GDM1 (cell line): ENCODE results near the gene CBFA2T3.
A peak's percentile ranks its signal among the peaks of the same experiment; 100 is the strongest.

Source experiments
- DNase-seq: peaks from one replicate; lab custom pipeline; 2025; lab: John Stamatoyannopoulos, UW

Gene CBFA2T3

GRCh38 chr16:88875703-88876234 lies 101.2 kb downstream of the CBFA2T3 start:
- DNase-seq = no peak

DNA sequence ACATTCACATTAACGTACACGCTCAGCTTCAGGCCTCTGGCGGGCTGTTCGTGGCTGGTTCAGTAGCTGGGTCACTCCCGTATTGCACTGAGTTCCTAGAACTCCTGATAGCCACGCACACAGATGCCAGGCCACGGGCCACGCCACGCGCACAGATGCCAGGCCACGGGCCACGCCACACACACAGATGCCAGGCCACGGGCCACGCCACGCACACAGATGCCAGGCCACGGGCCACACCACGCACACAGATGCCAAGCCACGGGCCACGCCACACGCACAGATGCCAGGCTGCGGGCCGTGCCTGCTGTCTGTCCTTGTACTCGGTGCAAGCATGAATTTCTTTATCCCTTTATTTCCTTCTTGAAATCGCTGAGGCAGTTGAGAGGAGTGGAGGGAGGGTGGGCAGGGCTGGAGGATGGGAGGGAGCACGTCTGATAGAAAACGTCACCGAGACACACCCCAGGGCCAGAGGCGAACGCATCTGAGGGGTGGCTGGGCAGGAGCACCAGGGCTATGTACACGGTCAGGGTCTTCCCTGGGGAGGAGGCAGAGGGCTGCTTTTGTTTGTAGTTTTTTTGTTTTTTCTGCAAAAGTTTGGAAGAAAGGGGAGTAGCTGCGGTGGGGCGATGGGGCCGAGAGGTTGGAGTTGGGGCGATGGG lies 101.9 kb downstream of the CBFA2T3 start:
- DNase-seq = no peak

GRCh38 chr16:88872650-88873331 lies 104.2 kb downstream of the CBFA2T3 start:
- no peak for DNase-seq

- DNase-seq = no peak
Measured at GRCh38 chr16:88871730-88872416, 105.1 kb downstream of the CBFA2T3 start.

DNA sequence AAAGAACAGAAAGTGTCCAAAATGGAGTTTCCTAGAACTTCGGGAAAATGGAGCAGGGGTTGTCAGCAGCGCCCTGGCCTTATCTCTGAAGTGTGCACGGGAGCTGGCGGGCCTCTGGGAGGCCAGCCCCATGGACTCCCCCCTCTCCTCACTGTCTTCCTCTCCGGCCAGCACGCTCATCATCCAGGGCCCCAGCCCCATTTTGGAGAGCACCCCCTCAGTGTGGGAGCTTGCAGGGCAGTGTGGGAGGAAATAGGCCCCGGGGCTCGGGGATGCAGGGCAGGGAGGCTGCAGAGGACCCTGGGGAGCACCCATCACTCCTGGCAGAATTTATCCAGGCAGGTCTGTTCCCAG lies 105.7 kb downstream of the CBFA2T3 start:
- DNase-seq = no peak

DNA sequence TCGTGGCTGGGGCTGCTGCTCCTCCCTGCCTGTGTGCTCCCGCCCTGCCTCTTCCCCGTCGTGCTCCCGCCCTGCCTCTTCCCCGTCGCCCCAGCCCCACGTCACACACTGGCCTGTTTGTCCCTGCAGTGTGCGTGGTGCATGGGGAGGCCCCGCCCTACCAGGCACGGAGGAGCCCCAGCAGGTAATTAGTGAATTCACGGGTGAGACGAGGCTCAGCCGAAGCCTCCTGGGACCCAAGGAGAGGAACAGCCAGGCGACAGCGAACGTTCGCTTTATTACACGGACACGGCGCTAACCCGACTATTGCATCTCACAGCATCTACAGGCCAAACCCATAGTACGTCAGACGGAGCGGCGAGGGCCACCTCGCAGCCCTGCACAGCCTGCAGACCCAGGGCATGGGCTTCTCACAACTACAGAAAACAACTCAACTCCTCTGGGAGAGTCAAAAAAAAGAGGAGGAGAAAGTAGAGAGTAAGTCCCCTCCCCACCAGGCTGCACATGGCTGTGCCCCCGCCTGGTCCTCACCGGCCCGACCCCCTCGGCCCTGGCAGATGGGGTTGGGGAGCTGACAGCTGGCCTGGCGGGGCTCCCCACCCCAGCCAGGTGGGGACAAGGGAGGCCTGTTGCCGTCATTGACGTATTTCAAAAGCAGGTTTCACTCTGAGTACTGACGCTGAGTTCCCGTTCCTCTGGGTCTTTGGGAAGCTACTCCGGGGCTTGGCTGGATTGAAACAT lies 106.2 kb downstream of the CBFA2T3 start:
- no peak for DNase-seq

DNA sequence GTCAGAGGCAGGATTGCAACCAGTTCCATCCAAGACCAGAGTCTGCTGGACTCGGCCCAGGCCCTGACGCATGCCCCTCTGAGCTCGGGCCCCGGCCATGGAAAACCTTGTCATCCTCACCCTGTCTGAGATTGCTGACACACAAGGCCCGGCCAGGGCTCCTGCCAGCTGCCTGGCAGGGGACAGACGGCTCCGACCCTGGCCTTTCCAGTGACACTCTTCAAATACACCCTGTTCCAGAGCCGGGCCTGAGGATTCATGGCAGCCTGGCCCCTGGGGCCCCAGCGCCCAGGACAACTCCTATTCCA lies 107.4 kb downstream of the CBFA2T3 start:
- no peak for DNase-seq

GRCh38 chr16:88868974-88869672 lies 107.9 kb downstream of the CBFA2T3 start:
- no peak for DNase-seq

DNA sequence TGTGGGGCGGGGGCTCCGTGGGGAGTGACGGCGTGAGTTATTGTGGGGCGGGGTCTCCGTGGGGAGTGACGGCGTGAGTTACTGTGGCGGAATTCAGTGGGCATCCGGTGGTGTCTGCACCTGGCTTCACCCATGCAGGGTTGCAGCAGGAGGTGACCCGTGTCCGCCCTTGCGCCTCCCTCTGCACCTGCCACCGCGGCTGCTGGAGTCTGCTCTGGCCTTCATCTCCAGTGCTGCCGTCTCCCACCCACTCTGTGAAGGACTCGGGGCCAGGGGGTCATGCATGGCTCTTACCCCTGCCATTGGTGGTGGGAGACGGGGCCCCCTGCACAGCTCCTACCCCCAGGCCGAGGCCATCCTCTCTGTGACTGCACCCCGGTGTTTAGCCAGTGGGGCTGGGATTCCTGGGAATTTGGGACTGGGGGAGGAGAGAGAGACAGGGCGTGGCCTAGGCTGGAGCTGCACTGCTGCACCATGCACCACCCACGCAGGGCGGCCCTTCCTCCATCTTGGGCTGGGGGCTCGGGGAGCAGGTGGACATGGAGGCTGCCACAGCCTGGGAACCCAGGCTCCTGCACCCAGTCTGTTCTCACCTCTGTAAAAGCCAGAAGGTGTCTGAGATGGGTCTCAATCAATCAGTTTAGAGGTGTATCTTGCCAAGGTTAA lies 109.3 kb downstream of the CBFA2T3 start:
- DNase-seq = no peak

DNA sequence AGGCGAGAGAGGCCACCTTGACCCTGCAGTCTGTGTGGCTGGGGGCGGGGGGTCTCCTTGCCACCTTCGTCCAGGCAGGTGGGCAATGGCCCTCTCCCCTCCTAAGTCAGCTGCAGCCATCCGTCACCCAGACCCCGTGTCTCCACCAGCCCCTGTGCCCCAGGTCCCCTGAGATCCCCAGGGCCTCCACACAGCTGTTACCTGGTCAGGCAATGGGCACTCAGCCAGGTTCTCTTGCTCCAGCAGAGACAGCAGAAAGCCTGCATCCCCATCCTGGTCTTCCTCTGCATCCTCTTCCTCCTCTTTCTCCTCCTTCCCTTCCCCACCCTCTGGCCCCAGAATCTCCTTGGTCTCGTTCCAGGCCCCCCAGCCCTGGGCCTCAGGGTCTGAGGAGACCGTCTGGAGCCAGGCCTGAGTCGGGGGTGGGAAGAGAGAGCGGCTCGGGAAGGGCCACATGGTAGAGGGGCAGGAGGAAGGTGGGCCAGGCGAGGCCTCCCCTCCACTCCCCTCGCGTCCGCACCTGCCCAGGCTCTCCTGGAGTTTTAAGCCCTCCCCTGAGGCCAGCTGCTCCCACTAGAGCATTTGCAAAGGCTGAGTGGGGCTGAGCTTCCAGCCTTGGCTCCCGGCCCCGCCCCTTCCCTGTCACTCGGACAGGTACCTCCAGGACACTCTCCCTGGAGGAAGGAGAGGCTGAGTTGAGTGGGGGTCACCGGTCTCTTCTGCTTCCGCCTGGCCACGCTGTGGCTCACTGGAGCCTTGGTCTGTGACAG lies 110.7 kb downstream of the CBFA2T3 start, which contains the start of gene PABPN1L:
Gene PABPN1L (minus strand): TSS at position 510 of the 770 bp plus-strand sequence. CDS start 54 bp downstream, at position 456.
- no peak for DNase-seq

GRCh38 chr16:88865742-88866141 lies 111.3 kb downstream of the CBFA2T3 start:
- no peak for DNase-seq

DNA sequence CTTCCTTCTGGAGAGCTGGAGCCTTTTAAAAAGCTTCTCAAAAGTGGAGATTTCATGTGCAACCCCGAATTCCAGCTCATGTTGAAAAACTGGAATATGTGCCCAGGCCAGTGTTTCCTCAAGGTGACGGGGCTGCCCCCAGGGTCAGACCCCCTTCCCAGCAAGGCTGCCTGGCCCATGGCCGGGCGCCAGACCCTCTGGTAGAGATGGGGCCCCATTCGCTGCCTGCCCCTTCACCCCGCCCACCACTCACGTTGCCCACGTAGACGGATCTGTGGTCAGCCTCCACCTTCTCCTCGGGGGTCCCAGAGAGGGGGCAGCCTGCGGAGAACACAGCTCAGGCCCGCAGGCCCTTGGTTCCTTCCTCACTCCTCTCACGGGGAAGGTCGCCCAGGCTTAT lies 111.7 kb downstream of the CBFA2T3 start:
- DNase-seq = no peak

- DNase-seq = no peak
Measured at GRCh38 chr16:88864521-88864920, 112.5 kb downstream of the CBFA2T3 start.

DNA sequence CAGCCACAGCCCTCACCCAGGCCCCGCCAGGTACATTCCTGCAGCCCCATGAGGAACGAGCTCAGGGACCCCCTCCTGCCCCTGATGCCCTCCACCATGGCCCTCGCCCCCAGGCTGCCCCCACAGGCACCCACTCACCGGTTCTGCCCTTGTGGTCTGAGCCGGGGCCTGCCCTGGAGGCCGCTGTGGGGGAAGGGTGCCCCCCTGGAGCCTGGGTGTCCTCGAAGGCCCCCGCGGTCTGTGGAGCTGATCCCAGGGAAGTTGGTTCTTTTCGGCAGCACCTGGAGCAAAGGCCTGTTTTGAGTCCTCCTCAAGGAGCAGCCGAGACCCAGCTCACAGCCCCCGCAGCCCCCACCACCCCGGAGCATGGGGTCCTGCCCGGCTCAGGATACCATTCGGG lies 112.9 kb downstream of the CBFA2T3 start:
- no peak for DNase-seq

GRCh38 chr16:88863426-88863825 lies 113.6 kb downstream of the CBFA2T3 start:
- DNase-seq = no peak

GRCh38 chr16:88862968-88863367 lies 114.0 kb downstream of the CBFA2T3 start:
- no peak for DNase-seq

- DNase-seq = no peak
Measured at GRCh38 chr16:88861359-88861758, 115.6 kb downstream of the CBFA2T3 start.

GRCh38 chr16:88859381-88860091 lies 117.5 kb downstream of the CBFA2T3 start:
- no peak for DNase-seq

GRCh38 chr16:88857728-88858339 lies 119.2 kb downstream of the CBFA2T3 start:
- peak; percentile 46 for DNase-seq
